ENCODE data around the gene LENG1. TPM values are rescaled to one million over a fixed set of nuclear protein-coding genes. Genes with fewer than 3 reads are reported as not detected.

LENG1 gene
- 1 to 10 TPM; 3.6 to 4.0 TPM for total RNA-seq
- polyA plus RNA-seq (2013, experiment 1 of 2) = 7.7 TPM
- polyA plus RNA-seq (2013, experiment 2 of 2) = 6.5 TPM
- long read RNA-seq, experiment 1, partial matches to known transcripts = 2 of 5 reads
- long read RNA-seq, experiment 1, other reads (novel, unspliced or antisense) = 0 of 5 reads
- long read RNA-seq, experiment 2, transcript LENG1-201 (4 exons, 1,542 nt) = major isoform, 8 of 9 reads
- long read RNA-seq, experiment 2, partial matches to known transcripts = 1 of 9 reads
- long read RNA-seq, experiment 2, other reads (novel, unspliced or antisense) = 0 of 9 reads
- long read RNA-seq, experiment 3, transcript LENG1-201 (4 exons, 1,542 nt) = major isoform, 13 of 16 reads
- long read RNA-seq, experiment 3, partial matches to known transcripts = 1 of 16 reads
- long read RNA-seq, experiment 3, other reads (novel, unspliced or antisense) = 2 of 16 reads
- long read RNA-seq, experiment 4, transcript LENG1-201 (4 exons, 1,542 nt) = major isoform, 25 of 27 reads
- long read RNA-seq, experiment 4, partial matches to known transcripts = 0 of 27 reads
- long read RNA-seq, experiment 4, other reads (novel, unspliced or antisense) = 2 of 27 reads

- Mint-ChIP-seq H3K4me3 (peak within 1 kb of the TSS; percentile 91), H3K4me1 (peaks cover 7% of the 10 kb centered on the region), H3K9me3 (peaks cover under 1% of the 10 kb centered on the region), H3K27me3 (ENCODE audit: insufficient read depth) (peaks cover 21% of the 10 kb centered on the region), H3K36me3 (ENCODE audit: low read depth) (peaks cover 26% of the 10 kb centered on the region), H3K27ac (peak within 1 kb of the TSS; percentile 98)
- Histone ChIP-seq H3K9me3 (ENCODE audit: control insufficient read depth, low read length) (no peaks in the 10 kb centered on the region), H3K4me3 (ENCODE audit: low read length) (peak within 1 kb of the TSS; percentile 99), H3K9ac (ENCODE audit: extremely low read depth, low read length, poor library complexity, severe bottlenecking) (peak within 1 kb of the TSS; percentile 82), H3K36me3 (ENCODE audit: control insufficient read depth, insufficient read depth, low read length) (peaks cover 24% of the 10 kb centered on the region), H3K27me3 (ENCODE audit: control insufficient read depth, insufficient read depth, low read length, poor library complexity, severe bottlenecking) (no peaks in the 10 kb centered on the region), H3K27ac (ENCODE audit: low read depth, low read length) (peak within 1 kb of the TSS; percentile 89), H3K4me1 (ENCODE audit: control insufficient read depth, insufficient read depth, low read length) (no peaks in the 10 kb centered on the region)
- DNase-seq = peak; percentile 100
- peak; percentile 65 for TF ChIP-seq CTCF (conservative IDR thresholded peaks at IDR 0.05)
- 0% methylated on average over 47 to 72 of the region's 72 CpGs for WGBS, 2 experiments (ENCODE audit: insufficient coverage in 1 of 2, insufficient read length in 1 of 2)
Measured at GRCh38 chr19:54159352-54160181, at the start of gene LENG1. TSS of gene LENG1 (minus strand) at chr19:54159721. CDS start at chr19:54159695, 26 bp downstream.

- H3K27me3 Mint-ChIP-seq (ENCODE audit: insufficient read depth) = no peaks in the 10 kb centered on the region
- H3K4me3 Mint-ChIP-seq = no peak overlapping the region
- H3K36me3 ChIP-seq (ENCODE audit: control insufficient read depth, insufficient read depth, low read length) = peaks cover 40% of the 10 kb centered on the region
- no peak overlapping the region for H3K4me3 ChIP-seq (ENCODE audit: low read length)
- peaks cover 15% of the 10 kb centered on the region for H3K4me1 ChIP-seq (ENCODE audit: control insufficient read depth, insufficient read depth, low read length)
- no peak for DNase-seq
- peak overlapping the region; percentile 52 for H3K27ac ChIP-seq (ENCODE audit: low read depth, low read length)
- no peaks in the 10 kb centered on the region for H3K9me3 ChIP-seq (ENCODE audit: control insufficient read depth, low read length)
- no peaks in the 10 kb centered on the region for H3K9me3 Mint-ChIP-seq
- H3K36me3 Mint-ChIP-seq (ENCODE audit: low read depth) = peaks cover 67% of the 10 kb centered on the region
- no peak for TF ChIP-seq CTCF (conservative IDR thresholded peaks at IDR 0.05)
- H3K27ac Mint-ChIP-seq = peak overlapping the region; percentile 91
- 82 to 87% methylated on average over 7 to 8 of the region's 8 CpGs for WGBS, 2 experiments (ENCODE audit: insufficient coverage in 1 of 2, insufficient read length in 1 of 2)
- H3K9ac ChIP-seq (ENCODE audit: extremely low read depth, low read length, poor library complexity, severe bottlenecking) = no peak overlapping the region
- H3K4me1 Mint-ChIP-seq = peaks cover 31% of the 10 kb centered on the region
- no peaks in the 10 kb centered on the region for H3K27me3 ChIP-seq (ENCODE audit: control insufficient read depth, insufficient read depth, low read length, poor library complexity, severe bottlenecking)
Measured at GRCh38 chr19:54208784-54209057, 49.2 kb upstream of the LENG1 start.

- no peak overlapping the region for H3K9ac ChIP-seq (ENCODE audit: extremely low read depth, low read length, poor library complexity, severe bottlenecking)
- peak overlapping the region; percentile 16 for H3K27ac ChIP-seq (ENCODE audit: low read depth, low read length)
Measured at GRCh38 chr19:54207983-54208783, 48.7 kb upstream of the LENG1 start.

More at GRCh38 chr19:54207983-54208783, 48.7 kb upstream of the LENG1 start:
- Mint-ChIP-seq H3K27me3 (ENCODE audit: insufficient read depth) (no peaks in the 10 kb centered on the region), H3K27ac (peak overlapping the region; percentile 91), H3K9me3 (no peaks in the 10 kb centered on the region), H3K36me3 (ENCODE audit: low read depth) (peaks cover 69% of the 10 kb centered on the region), H3K4me3 (no peak overlapping the region), H3K4me1 (peaks cover 36% of the 10 kb centered on the region)
- WGBS, 2 experiments (ENCODE audit: insufficient coverage in 1 of 2, insufficient read length in 1 of 2) = 89 to 90% methylated on average over 11 to 18 of the region's 18 CpGs
- peaks cover 46% of the 10 kb centered on the region for H3K36me3 ChIP-seq (ENCODE audit: control insufficient read depth, insufficient read depth, low read length)
- H3K27me3 ChIP-seq (ENCODE audit: control insufficient read depth, insufficient read depth, low read length, poor library complexity, severe bottlenecking) = no peaks in the 10 kb centered on the region
- no peak overlapping the region for H3K4me3 ChIP-seq (ENCODE audit: low read length)
- TF ChIP-seq CTCF (conservative IDR thresholded peaks at IDR 0.05) = no peak
- H3K4me1 ChIP-seq (ENCODE audit: control insufficient read depth, insufficient read depth, low read length) = peaks cover 16% of the 10 kb centered on the region
- peak; percentile 83 for DNase-seq
- no peaks in the 10 kb centered on the region for H3K9me3 ChIP-seq (ENCODE audit: control insufficient read depth, low read length)

All from endodermal cell (in vitro differentiated cells).